ENCODE measurements around the gene MCF2L2. TPM values are rescaled to one million over a fixed set of nuclear protein-coding genes. Genes with fewer than 3 reads are reported as not detected.

Gene MCF2L2
- total and polyA plus RNA-seq, 10 donors, result 0.46 to 37.7 (median 17.6) TPM

DNA sequence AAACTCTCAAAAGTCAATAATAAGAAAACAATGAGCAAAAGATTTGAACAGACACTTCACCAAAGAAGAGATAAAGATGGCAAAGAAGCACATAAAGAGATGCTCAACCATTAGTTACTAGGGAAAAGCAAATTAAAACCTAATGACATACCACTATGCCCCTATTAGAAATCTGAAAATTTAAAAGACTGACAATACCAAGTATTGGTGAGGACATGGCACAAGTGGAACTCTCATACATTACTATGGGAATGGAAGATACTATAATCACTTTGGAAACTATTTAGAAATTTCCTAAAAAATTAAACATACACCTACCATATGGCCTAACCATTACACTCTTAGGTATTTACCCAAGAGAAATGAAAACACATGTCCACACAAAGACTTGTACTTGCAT lies 230.7 kb downstream of the MCF2L2 start:
- Histone ChIP-seq H3K4me1 (peaks cover 0 to 10% (median 0%) of the 10 kb centered on the region in 6 donors), H3K4me3 (no peak overlapping the region), H3K27ac (no peak overlapping the region), H3K9me3 (peaks cover 0 to 6% (median 0%) of the 10 kb centered on the region in 8 donors), H3K27me3 (replicated peaks in 1 of 7) (no peaks in the 10 kb centered on the region), H3K36me3 (no peaks in the 10 kb centered on the region)
- intact Hi-C loops (cut with DNase I; ENCODE audit: low total_unique reads), result no loop called here
- no peak for DNase-seq
- TF ChIP-seq POLR2AphosphoS5 (IDR thresholded peaks at IDR 0.05), result no peak
- no peak for TF ChIP-seq POLR2A (IDR thresholded peaks at IDR 0.05)
- TF ChIP-seq, protein P1, sequence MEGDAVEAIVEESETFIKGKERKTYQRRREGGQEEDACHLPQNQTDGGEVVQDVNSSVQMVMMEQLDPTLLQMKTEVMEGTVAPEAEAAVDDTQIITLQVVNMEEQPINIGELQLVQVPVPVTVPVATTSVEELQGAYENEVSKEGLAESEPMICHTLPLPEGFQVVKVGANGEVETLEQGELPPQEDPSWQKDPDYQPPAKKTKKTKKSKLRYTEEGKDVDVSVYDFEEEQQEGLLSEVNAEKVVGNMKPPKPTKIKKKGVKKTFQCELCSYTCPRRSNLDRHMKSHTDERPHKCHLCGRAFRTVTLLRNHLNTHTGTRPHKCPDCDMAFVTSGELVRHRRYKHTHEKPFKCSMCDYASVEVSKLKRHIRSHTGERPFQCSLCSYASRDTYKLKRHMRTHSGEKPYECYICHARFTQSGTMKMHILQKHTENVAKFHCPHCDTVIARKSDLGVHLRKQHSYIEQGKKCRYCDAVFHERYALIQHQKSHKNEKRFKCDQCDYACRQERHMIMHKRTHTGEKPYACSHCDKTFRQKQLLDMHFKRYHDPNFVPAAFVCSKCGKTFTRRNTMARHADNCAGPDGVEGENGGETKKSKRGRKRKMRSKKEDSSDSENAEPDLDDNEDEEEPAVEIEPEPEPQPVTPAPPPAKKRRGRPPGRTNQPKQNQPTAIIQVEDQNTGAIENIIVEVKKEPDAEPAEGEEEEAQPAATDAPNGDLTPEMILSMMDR (IDR thresholded peaks at IDR 0.05 in 8 of 11, conservative IDR thresholded peaks at IDR 0.05 in 3 of 11), result no peak

DNA sequence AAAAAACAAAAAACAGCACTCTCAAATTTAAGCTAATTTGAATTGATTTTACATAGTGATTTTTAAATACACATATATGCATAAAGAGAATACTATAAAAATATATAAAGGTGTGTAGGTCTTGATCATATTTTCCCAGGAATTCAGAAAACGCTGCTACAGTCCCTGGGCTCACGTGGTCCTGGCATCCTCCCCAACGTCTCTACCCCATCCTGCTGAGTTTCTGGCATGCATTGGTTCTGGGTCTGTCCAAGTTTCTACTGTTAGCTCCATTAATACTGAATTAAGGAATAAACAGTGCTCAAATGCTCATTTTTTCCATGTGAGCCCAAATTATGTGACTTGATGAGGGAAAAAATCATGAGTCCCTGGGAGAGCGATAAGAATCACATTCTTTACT lies 233.2 kb downstream of the MCF2L2 start:
- no peak overlapping the region for H3K27ac ChIP-seq
- H3K4me3 ChIP-seq, result no peak overlapping the region
- no peaks in the 10 kb centered on the region for H3K9me3 ChIP-seq
- H3K4me1 ChIP-seq, result peaks cover 0 to under 1% (median 0%) of the 10 kb centered on the region in 6 donors
- H3K27me3 ChIP-seq (replicated peaks in 1 of 7), result peaks cover 0 to under 1% (median 0%) of the 10 kb centered on the region in 7 donors
- H3K36me3 ChIP-seq, result no peaks in the 10 kb centered on the region
- TF ChIP-seq, protein P1 (IDR thresholded peaks at IDR 0.05 in 8 of 11, conservative IDR thresholded peaks at IDR 0.05 in 3 of 11), result no peak
- TF ChIP-seq POLR2A (IDR thresholded peaks at IDR 0.05), result no peak
- intact Hi-C loops (cut with DNase I; ENCODE audit: low total_unique reads), result no loop called here
- no peak for DNase-seq
- WGBS, 5 donors, result 78 to 93% (median 91%) methylated on average over 4 of the region's 4 CpGs

DNA sequence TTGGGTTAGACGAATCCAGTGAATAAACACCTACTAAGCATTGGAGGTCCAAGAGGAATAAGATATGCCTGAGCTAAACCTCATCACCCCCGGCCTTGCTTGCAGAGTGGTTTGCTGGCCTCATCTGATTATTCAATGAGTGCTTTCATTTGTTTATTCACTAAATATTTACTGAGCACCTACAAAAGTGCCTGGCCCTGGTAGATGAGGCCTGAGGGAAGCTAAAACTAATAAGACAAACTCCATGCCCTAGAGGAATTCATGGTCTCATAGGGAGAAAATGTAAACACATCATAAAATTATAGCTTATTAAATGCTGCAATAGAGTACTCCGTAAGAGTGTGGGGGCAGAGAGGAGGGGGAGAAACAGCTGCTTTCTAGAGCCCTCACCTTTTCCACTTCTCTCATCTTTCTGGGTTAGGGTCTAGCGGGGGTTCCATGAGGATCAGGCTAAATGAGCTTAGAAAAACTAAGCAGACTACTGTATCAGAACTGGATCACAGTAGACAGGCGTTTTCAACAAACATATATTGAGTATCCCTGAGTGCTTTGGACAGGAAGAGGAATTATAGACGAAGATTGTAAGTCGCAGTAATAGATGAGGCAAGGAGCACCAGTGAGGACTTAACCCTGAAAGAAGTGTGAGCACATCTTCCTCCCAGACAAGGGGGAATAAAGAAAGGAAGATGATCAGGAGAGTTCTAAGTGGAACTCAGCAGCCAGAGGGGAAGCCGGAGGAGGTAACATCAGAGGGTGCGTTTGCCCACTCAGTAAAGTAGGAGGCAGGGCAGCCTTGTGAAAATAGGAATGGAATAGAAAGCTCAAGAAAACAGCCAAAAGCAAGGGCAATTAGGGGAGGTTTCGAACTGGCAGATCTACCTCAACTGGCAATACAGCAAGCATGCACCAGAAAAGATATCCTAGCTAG lies 234.4 kb downstream of the MCF2L2 start:
- Histone ChIP-seq H3K9me3 (no peaks in the 10 kb centered on the region), H3K27ac (no peak overlapping the region), H3K4me1 (peaks cover 0 to 12% (median 3%) of the 10 kb centered on the region in 6 donors), H3K4me3 (no peak overlapping the region), H3K27me3 (replicated peaks in 1 of 7) (peaks cover 0 to 10% (median 0%) of the 10 kb centered on the region in 7 donors), H3K36me3 (no peaks in the 10 kb centered on the region)
- intact Hi-C loops (cut with DNase I; ENCODE audit: low total_unique reads), result no loop called here
- DNase-seq, result no peak
- 71 to 83% (median 78%) methylated on average over 10 of the region's 10 CpGs for WGBS, 5 donors
- TF ChIP-seq POLR2A (IDR thresholded peaks at IDR 0.05) (no peak), POLR2AphosphoS5 (IDR thresholded peaks at IDR 0.05) (no peak)
- TF ChIP-seq, protein P1 (IDR thresholded peaks at IDR 0.05 in 8 of 11, conservative IDR thresholded peaks at IDR 0.05 in 3 of 11), result no peak

DNA sequence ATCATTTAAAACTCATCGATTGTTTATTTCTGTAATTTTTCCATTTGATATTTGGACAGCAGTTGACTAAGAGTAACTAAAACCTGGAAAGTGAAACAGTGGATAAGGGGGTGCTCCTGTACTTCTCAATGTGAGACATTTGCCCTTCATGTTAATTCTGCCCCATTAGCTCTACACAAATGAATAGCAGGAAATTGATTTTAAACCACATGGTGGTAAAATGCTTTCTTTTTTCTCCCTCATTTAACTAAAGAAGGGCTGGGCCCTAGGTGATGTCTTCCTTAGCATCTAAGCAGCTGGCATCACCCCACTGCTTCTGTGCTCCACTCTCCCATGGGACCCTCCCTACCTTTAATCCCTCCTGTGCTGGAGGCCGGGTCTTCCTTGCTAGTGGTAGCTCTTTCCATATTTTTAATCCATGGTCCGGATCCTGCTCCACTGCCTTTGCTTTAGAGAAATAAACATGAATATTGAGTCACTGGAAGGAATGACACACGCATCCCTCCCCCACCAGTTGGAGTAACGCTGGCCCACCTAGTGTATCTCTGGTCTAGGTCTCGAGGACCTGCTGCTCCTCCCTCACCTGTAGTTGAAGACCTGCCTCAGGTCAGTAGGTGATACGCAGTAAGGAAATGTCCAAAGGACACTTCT lies 235.6 kb downstream of the MCF2L2 start:
- Histone ChIP-seq H3K36me3 (no peaks in the 10 kb centered on the region), H3K27ac (no peak overlapping the region), H3K9me3 (no peaks in the 10 kb centered on the region), H3K4me3 (no peak overlapping the region), H3K4me1 (peaks cover 0 to 14% (median 3%) of the 10 kb centered on the region in 6 donors), H3K27me3 (replicated peaks in 1 of 7) (peaks cover 0 to 10% (median 0%) of the 10 kb centered on the region in 7 donors)
- no peak for DNase-seq
- intact Hi-C loops (cut with DNase I; ENCODE audit: low total_unique reads), result no loop called here
- WGBS, 5 donors, result 89 to 98% (median 96%) methylated on average over 7 of the region's 7 CpGs
- TF ChIP-seq POLR2A (IDR thresholded peaks at IDR 0.05), result no peak
- TF ChIP-seq POLR2AphosphoS5 (IDR thresholded peaks at IDR 0.05), result no peak
- TF ChIP-seq, protein P1 (IDR thresholded peaks at IDR 0.05 in 8 of 11, conservative IDR thresholded peaks at IDR 0.05 in 3 of 11), result no peak

All from spleen (tissue), 11 donors.